Testis (tissue), 3 donors: ENCODE measurements around the gene PLCB1. TPM values are rescaled to one million over a fixed set of nuclear protein-coding genes. Genes with fewer than 3 reads are reported as not detected.
"Not testable (repeated sequence)": the region's sequence is repeated elsewhere in the genome, so short reads cannot be mapped to it uniquely, and the experiment has no call there.

ENCODE experiments used
- DNase-seq: peaks from one replicate; pipeline ENCODE4 v3.0.0-alpha.2; 2019
- H3K27ac ChIP-seq, 2 donors: fragments of 200-600 bp; sonication (generic); one replicate each; pipeline ENCODE4 v1.5.1; 2019
- H3K27me3 ChIP-seq: fragments of 200-600 bp; sonication (generic); one replicate; pipeline ENCODE4 v1.5.1; 2019
- H3K36me3 ChIP-seq: fragments of 200-600 bp; sonication (generic); one replicate; pipeline ENCODE4 v1.5.1; 2017; ENCODE audit warnings: low read depth; ENCODE audit errors: missing control alignments
- H3K4me1 ChIP-seq: fragments of 200-600 bp; sonication (generic); one replicate; pipeline ENCODE4 v1.5.1; 2019
- H3K4me3 ChIP-seq, 2 donors: fragments of 200-600 bp; sonication (generic); one replicate each; pipeline ENCODE4 v1.5.1; 2017 to 2019
- H3K9me3 ChIP-seq: fragments of 200-600 bp; sonication (generic); one replicate; pipeline ENCODE4 v1.5.1; 2017
- POLR2A ChIP-seq: fragments of 450-650 bp; IDR thresholded peaks from one replicate; pipeline ENCODE4 v1.6.1; 2017; ENCODE audit warnings: antibody characterized with exemption, mild to moderate bottlenecking, moderate library complexity
- WGBS, 2 donors: methylation state at CpG; one replicate each; pipeline ENCODE4 v1.1.5; 2018; 5-methylcytosine and 5-hydroxymethylcytosine counted together
- intact Hi-C: fragments of 100-400 bp; cut with DNase I; formaldehyde crosslinking; loops from one replicate; pipeline ENCODE4 v1.15.1; 2023; ENCODE audit warnings: low total_unique reads
- polyA plus RNA-seq: library from polyadenylated mRNA; stranded (reverse); fragments of 350-450 nt; fragmentation: Illumina TruSeq; extraction: RNeasy Lipid Tissue Mini Kit (QIAGEN cat#74804); gene quantifications from one replicate; pipeline ENCODE4 v1.2.3, GENCODE V29; 2014; ENCODE audit warnings: low read depth, low replicate concordance; ENCODE audit not compliant: insufficient read depth
- total RNA-seq, 2 donors: library from RNA; depleted of rRNA; stranded (reverse); fragments of >200 nt; gene quantifications; one replicate each; pipeline ENCODE4 v1.2.3, GENCODE V29; 2016
- TF ChIP-seq, protein P1 (sequence below), 3 experiments: fragments of 450-650 bp in 2 of 3; fragments of 200-600 bp in 1 of 3; sonication (generic) in 1 of 3; IDR thresholded peaks; one replicate each; pipeline ENCODE4 v1.5.1; 2016 to 2019; ENCODE audit warnings: antibody characterized with exemption in 3 of 3, mild to moderate bottlenecking in 2 of 3, moderate library complexity in 1 of 3

PLCB1 gene
- total and polyA plus RNA-seq, 3 donors from 2014 or later, result 3.1 to 9.8 (median 8.2) TPM

DNA sequence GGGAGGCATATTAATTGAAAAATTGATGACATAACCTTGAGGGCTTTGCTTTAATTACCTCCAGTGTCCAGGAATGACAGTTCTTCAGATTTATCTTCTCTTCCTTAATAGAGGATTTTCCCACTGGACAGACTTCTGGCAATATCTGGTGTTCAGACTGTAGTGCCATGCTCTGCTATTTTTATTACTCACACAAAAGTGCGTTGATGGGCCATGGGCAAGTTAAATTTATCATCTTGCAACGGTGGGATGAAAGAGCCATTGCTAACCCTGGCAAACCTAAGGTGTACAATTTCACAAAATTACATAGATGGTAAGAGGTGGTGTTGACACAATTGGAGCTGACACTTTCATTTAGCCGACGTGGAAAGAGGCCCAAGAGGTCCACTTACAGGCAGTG lies 683.1 kb downstream of the PLCB1 start:
- Histone ChIP-seq H3K27ac (no peak overlapping the region), H3K27me3 (no peaks in the 10 kb centered on the region), H3K36me3 (no peaks in the 10 kb centered on the region), H3K4me1 (no peaks in the 10 kb centered on the region), H3K9me3 (no peaks in the 10 kb centered on the region), H3K4me3 (no peak overlapping the region)
- TF ChIP-seq, protein P1, sequence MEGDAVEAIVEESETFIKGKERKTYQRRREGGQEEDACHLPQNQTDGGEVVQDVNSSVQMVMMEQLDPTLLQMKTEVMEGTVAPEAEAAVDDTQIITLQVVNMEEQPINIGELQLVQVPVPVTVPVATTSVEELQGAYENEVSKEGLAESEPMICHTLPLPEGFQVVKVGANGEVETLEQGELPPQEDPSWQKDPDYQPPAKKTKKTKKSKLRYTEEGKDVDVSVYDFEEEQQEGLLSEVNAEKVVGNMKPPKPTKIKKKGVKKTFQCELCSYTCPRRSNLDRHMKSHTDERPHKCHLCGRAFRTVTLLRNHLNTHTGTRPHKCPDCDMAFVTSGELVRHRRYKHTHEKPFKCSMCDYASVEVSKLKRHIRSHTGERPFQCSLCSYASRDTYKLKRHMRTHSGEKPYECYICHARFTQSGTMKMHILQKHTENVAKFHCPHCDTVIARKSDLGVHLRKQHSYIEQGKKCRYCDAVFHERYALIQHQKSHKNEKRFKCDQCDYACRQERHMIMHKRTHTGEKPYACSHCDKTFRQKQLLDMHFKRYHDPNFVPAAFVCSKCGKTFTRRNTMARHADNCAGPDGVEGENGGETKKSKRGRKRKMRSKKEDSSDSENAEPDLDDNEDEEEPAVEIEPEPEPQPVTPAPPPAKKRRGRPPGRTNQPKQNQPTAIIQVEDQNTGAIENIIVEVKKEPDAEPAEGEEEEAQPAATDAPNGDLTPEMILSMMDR (IDR thresholded peaks at IDR 0.05), result no peak
- no peak for TF ChIP-seq POLR2A
- DNase-seq, result no peak
- intact Hi-C loops, result no loop called here
- WGBS, 2 donors, result 83 to 84% methylated on average over 4 of the region's 4 CpGs

DNA sequence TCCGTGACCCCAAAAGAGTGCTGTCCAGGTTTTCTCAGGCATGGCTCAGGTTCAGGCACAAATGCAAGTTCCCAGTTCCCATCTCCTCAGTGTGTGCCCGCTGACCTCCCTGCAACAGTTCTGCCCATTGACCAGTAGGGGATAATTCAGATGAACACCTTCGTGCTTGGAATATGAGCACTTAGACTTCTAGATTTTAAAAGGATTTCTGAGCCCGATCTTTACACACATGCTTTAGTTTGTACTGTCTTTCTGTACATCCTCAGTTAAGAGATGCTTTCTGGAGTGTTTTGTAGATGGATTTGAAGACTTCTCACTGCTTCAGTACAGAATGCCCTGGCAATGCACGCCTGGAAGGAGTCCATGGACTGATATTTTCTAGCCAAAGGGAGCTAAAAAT lies 697.2 kb downstream of the PLCB1 start:
- Histone ChIP-seq H3K4me1 (no peaks in the 10 kb centered on the region), H3K27ac (no peak overlapping the region), H3K4me3 (no peak overlapping the region), H3K36me3 (no peaks in the 10 kb centered on the region), H3K9me3 (no peaks in the 10 kb centered on the region), H3K27me3 (no peaks in the 10 kb centered on the region)
- no peak for TF ChIP-seq POLR2A
- TF ChIP-seq, protein P1 (IDR thresholded peaks at IDR 0.05), result peak in 1 of 3 experiments; percentile 21
- intact Hi-C loops, result no loop called here
- DNase-seq, result no peak
- 79 to 82% methylated on average over 5 of the region's 5 CpGs for WGBS, 2 donors

DNA sequence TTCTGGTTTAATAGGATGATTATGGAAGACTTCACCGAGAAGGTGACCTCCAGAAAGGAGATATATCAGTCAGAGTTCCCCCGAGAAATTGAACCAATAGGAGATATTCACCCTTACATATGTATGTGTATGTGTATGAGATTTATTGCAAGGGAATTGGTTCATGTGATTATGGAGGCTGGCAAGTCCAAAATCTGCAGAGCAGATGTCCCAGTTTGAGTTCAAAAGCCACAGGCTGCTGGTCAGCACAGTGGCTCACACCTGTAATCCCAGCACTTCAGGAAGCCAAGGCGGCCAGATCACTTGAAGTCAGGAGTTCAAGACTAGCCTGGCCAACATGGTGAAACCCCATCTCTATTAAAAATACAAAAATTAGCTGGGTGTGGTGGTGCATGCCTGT lies 702.2 kb downstream of the PLCB1 start:
- not testable (repeated sequence) for H3K9me3 ChIP-seq
- 93 to 98% methylated on average over 3 of the region's 3 CpGs for WGBS, 2 donors

DNA sequence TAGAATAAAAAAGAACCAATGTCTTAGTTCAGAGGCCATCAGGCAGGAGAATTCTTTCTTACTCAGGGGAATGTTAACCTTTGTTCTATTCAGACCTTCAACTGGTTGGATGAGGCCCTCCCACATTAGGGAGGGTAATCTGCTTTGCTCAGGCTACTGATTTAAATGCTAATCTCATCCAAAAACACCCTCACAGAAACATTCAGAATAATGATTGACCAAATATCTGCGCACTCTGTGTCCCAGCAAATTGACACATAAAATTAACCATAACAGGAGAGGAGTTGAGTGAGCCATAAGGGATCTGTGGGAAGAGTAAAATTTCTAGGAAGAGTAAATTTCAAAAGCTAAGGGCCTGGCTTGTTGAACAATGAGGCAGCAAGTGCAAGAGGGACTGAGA lies 702.8 kb downstream of the PLCB1 start:
- Histone ChIP-seq H3K36me3 (no peaks in the 10 kb centered on the region), H3K4me3 (no peak overlapping the region), H3K4me1 (no peaks in the 10 kb centered on the region), H3K27me3 (no peaks in the 10 kb centered on the region), H3K9me3 (no peaks in the 10 kb centered on the region), H3K27ac (no peak overlapping the region)
- DNase-seq, result no peak
- WGBS, 2 donors, result 52 to 92% methylated on average over 1 of the region's 1 CpG
- intact Hi-C loops, result no loop called here
- TF ChIP-seq POLR2A, result no peak
- TF ChIP-seq, protein P1 (IDR thresholded peaks at IDR 0.05), result no peak

More for the DNA sequence above, 702.2 kb downstream of the PLCB1 start:
- intact Hi-C loops, H3K36me3 ChIP-seq, H3K4me1 ChIP-seq, H3K27me3 ChIP-seq, H3K27ac ChIP-seq, H3K4me3 ChIP-seq, DNase-seq: not testable (repeated sequence)

DNA sequence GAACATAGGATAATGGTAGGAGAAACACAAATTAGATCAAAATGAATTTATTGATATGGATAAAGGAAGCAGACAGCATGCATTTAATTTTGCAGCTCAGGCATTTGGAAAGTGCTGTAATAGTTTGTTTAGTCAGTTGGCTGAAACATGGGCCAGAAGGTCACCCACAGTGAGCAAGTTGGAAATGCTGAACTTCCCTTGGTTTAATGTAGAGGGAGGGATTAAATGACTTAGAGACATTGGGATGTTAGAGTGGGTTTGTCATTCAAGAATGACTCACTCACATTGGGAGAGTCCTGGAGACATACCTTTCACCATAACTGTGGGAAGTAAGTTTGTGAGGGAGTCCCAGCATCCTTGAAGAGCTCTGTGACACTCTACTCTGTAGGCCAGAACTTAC lies 705.3 kb downstream of the PLCB1 start:
- Histone ChIP-seq H3K27me3 (no peaks in the 10 kb centered on the region), H3K27ac (no peak overlapping the region), H3K4me3 (no peak overlapping the region), H3K9me3 (no peaks in the 10 kb centered on the region), H3K4me1 (no peaks in the 10 kb centered on the region), H3K36me3 (no peaks in the 10 kb centered on the region)
- TF ChIP-seq POLR2A, result no peak
- TF ChIP-seq, protein P1 (IDR thresholded peaks at IDR 0.05), result no peak
- intact Hi-C loops, result no loop called here
- DNase-seq, result no peak
